Right lung (tissue), 10 donors: ENCODE measurements around the gene WBP4. TPM values are rescaled to one million over a fixed set of nuclear protein-coding genes. Genes with fewer than 3 reads are reported as not detected.
"Not testable (repeated sequence)": the region's sequence is repeated elsewhere in the genome, so short reads cannot be mapped to it uniquely, and the experiment has no call there.

Experiments used
- DNase-seq, 2 donors: peaks; one replicate each; pipeline ENCODE4 v3.0.0-alpha.2; 2013
- long read RNA-seq, 8 donors: transcript quantifications; one replicate each; lab custom pipeline, GENCODE V29; 2026
- polyA plus RNA-seq, 5 donors: library from polyadenylated mRNA; unstranded; fragments of 120-200 nt; gene quantifications; one replicate each; pipeline versions ENCODE4 v1.2.1 to v1.2.3, GENCODE V29; 2013; ENCODE audit warnings: inconsistent platforms in 1 of 5, low replicate concordance in 1 of 5; ENCODE audit not compliant: insufficient read length in 5 of 5, insufficient read depth in 1 of 5

The WBP4 gene, protein sequence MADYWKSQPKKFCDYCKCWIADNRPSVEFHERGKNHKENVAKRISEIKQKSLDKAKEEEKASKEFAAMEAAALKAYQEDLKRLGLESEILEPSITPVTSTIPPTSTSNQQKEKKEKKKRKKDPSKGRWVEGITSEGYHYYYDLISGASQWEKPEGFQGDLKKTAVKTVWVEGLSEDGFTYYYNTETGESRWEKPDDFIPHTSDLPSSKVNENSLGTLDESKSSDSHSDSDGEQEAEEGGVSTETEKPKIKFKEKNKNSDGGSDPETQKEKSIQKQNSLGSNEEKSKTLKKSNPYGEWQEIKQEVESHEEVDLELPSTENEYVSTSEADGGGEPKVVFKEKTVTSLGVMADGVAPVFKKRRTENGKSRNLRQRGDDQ
- polyA plus RNA-seq = 10 to 100 TPM; 18.5 to 26.7 (median 26.0) TPM
- long read RNA-seq, donor 1, partial matches to known transcripts = 10 of 13 reads
- long read RNA-seq, donor 1, other reads (novel, unspliced or antisense) = 0 of 13 reads
- long read RNA-seq, donor 2, transcript WBP4-201 (10 exons, 2,623 nt) = major isoform, 7 of 7 reads
- long read RNA-seq, donor 2, partial matches to known transcripts = 0 of 7 reads
- long read RNA-seq, donor 2, other reads (novel, unspliced or antisense) = 0 of 7 reads
- long read RNA-seq, donor 3, partial matches to known transcripts = 18 of 19 reads
- long read RNA-seq, donor 3, other reads (novel, unspliced or antisense) = 0 of 19 reads
- long read RNA-seq, donor 4, partial matches to known transcripts = 12 of 15 reads
- long read RNA-seq, donor 4, other reads (novel, unspliced or antisense) = 0 of 15 reads
- long read RNA-seq, donor 5, transcript WBP4-201 (10 exons, 2,623 nt) = major isoform, 6 of 24 reads
- long read RNA-seq, donor 5, partial matches to known transcripts = 18 of 24 reads
- long read RNA-seq, donor 5, other reads (novel, unspliced or antisense) = 0 of 24 reads
- long read RNA-seq, donor 6, transcript WBP4-201 (10 exons, 2,623 nt) = major isoform, 5 of 10 reads
- long read RNA-seq, donor 6, partial matches to known transcripts = 5 of 10 reads
- long read RNA-seq, donor 6, other reads (novel, unspliced or antisense) = 0 of 10 reads
- long read RNA-seq, donor 7, partial matches to known transcripts = 11 of 15 reads
- long read RNA-seq, donor 7, other reads (novel, unspliced or antisense) = 0 of 15 reads
- long read RNA-seq, donor 8, partial matches to known transcripts = 0 of 2 reads
- long read RNA-seq, donor 8, other reads (novel, unspliced or antisense) = 0 of 2 reads

DNA sequence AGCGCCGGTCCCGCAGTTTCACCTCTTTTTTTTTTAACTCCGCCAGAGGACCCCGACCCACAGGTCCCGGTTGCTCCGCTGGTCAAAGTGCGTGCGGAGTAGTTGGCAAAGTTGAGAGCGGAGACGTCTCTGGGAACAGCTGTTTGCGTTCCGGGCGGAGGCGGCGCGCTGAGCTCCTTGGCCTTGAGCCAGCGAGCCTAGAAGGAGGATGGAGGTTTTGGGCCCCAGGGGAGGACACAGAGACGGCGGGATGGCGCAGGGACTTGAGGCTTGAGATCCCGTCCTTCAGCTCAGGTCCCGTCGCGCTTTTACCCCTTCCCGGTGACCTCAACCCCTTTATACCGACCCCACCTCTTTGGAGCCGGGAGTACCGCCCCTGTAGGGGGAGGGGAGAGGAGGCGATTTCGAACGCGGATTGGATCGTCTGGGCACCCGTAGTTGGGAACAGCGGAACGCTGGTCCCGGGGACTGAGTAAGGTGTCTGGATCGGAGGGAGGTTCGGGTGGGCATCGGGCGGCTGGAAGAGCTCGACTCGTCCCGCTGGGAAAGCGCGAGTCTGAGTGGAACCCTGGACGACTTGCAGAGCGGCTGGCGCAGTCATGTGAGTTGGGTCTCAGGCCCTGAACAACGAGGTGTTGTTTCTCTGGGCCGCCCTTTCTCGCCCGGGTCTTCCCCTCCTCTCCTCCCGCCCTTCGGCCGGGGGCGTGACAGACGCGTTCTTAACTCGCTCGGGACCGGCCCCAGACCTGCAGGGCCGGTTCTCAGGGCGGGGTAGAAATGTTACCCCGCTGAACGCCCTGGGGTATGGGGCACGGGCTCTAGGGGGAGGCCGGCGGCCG, at the start of gene WBP4:
WBP4 (plus strand) TSS at position 435 of the 839 bp plus-strand sequence; CDS start at position 600, 165 bp downstream.
- DNase-seq = peak; percentile 99

DNA sequence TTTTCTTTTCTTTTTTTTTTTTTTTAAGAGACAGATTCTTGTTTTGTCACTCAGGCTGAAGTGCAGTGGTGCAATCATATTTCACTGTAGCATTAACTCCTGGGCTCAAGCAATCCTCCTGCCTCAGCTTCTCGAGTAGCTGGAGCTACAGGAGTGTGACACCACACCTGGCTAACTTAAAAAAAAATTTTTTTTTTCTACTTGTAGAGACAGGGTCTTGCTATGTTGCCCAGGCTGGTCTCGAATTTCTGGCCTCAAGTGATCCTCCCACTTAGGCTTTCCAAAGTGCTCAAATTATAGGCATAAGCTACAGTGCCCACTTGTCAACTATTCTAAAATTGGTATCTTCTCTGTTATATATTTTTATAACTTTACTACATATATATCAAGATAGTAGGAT, 48.8 kb upstream of the WBP4 start:
- DNase-seq = no peak

DNA sequence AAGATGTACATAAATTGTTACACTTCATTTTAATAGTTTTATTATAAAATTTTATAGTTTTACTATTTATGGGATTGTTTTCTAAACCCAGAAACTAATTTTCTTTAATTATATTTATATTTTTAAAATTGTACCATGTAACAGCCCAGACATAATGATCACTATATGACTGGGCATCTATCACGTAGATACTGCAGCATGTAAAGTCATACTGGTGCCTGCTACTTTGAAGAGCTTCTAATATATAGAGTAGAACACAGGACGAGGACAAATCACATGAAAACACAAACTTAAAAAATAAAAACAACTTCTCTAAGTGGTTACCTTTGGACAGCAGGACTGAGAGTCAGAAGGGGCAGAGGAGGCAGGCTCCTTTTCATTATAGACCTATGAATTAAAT, 47.5 kb upstream of the WBP4 start:
- DNase-seq = no peak

DNA sequence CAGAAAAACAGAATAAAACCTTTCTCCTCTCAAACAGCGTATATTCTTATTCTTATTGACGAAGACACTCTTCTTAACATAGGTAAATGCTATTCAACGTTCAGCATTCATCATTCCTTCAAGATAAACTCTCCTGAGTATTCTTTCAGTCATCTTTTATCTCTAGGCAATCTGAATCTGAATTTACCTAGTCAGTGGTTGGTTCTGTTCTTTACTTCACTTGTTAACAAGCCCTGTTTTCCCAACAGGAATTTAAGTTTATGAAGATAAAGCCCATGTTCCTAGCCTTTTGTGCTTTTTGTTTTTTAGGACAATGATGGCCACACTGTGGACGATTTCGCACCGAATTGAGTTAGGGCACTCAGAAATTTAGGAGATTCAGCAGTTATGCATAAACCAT, 45.4 kb upstream of the WBP4 start:
- no peak for DNase-seq

DNA sequence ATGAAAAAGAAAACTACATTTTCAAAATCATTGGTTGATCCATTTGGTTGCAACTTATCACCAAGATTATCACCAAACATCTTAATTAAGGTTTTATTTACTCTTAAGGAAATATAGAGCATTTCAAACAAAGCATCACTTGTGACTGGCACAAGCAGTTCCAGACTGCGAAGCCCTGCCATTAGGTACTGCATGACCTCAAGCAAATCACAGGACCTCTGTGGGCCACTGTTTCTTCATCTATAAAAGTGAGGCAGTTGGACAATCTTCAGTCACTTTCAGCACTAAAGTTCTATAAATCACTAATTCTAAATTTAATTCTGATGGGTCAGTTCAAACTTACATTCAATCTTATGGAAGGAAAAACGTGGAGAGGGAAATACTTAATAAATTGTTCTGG, 44.1 kb upstream of the WBP4 start:
- no peak for DNase-seq

DNA sequence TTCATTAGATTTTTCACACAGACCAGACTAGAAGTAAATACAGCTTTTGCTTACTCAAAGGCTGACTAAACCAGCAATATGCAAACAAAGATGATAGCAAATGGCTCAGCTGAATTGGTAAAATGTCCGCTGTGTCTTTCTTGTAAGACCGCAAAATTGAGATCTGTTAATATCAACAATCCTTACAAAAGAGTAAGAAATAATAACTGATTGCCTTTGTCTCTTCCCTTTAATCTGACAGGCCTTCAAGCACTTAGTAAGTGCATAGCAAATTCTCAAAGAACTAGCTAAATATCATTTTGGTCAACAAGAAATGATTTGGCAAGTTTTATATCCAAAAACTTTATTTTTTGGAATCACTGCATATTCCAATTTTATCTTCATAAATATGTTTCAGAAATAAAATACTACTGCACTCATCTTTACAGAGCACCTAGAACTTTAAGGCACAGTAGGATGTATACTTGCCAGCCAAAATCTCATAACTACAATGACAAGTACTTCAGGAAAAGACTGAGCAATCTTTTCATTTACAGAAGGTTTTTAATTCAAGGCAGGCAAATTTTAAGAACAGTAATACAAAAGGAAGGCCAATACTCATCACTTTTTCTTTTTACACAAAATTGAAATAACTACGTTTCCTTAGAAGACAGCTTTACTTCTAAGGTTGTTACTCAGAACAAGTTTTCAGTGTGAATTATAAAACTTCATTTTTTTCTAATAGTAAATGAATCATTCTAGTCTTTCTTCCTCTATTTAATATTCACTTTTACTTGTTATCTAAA, 43.3 kb upstream of the WBP4 start:
- no peak for DNase-seq

DNA sequence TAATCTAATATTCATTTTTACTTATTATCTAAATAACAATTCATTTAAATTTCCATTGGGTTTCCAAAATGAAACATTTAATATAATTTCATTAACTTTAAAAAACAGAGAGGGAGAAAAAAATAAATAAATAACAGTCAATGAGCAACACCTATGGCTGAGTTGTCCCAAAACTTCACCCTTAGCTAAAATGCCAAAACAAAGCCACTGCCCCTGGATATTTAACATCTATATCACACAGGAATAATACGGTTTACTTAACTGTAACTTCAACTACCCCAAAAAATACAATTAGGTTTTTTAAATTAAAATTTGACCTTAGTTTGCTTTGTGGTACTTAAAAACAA, 42.7 kb upstream of the WBP4 start:
- no peak for DNase-seq

DNA sequence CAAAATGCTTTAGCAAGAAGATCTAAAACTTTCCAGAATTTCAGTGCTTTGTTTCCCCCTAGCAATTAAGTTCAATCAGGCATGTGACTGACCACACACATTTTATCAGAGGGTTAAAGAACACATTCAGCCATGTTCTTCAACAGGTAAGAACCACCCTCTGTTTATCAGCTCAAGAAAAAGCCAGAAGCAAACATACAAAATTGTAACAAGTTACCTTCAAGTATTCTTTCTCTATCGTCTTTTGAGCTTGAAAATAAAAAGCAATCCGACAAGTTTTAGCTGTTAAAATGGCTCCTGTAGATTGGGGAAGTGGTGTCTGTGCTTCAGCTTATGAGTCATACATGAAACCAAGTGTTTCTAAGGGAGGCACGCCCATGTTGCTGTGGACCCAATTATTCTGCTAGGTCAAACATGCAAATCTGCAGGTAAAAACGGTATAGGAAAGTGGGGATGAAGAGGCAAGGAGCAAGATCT, 42.3 kb upstream of the WBP4 start, which contains the start of gene ELF1:
ELF1 (minus strand) TSS at position 306 of the 477 bp plus-strand sequence. CDS start 37,262 bp downstream, outside the sequence.
- peak; percentile 47 to 48 for DNase-seq

DNA sequence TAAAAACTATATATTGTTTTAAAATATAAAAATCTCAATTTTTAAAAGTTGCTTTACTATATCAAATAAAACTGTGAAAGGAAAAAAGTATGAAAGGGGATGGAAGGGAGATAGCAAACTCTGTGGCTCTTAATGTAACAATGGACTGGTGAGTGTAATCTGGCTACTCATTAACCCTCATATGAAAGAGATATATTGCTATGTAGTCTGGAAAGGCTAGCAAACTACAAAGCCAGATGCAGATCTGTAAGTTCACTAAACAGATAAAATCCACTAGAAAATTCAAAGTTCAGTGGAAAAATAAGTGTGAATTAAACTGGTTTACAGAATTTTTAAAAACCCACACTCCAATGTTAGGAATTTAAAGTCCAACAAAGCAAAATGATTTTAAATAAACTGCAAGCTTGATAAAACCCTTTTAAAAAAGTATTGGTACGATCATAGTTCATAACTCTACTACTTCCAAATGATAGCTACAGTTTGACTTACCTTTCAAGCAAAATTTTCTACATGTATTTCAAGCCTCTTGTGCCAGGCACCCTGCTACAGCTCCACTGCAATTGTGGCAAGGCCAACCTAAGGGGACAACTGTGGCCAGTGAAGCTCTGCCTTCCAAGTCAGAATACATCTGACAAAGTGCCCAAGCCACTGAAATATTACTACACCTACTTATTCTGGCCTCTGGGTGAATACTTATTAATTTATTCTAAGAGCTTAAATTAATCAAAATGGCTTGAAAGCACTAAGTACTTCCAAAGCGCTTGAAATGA, 41.5 kb upstream of the WBP4 start:
- no peak for DNase-seq

DNA sequence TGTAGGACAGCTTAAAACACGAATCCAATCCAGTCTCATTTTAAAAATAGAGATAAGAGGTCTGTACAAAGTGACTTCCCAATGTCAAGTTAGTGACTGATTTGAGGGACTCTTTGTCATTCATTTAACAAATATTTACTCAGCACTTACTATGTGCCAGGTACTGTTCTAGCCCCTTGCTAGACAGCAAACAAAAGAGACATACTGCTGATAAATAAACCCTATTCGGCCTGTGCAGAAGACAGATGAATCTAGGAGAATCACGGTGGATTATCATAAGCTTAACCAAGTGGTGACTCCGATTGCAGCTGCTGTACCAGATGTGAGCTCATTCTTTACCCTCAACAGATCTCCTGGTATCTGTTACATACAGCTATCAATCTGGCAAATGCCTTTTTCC, 35.8 kb upstream of the WBP4 start:
- no peak for DNase-seq

DNA sequence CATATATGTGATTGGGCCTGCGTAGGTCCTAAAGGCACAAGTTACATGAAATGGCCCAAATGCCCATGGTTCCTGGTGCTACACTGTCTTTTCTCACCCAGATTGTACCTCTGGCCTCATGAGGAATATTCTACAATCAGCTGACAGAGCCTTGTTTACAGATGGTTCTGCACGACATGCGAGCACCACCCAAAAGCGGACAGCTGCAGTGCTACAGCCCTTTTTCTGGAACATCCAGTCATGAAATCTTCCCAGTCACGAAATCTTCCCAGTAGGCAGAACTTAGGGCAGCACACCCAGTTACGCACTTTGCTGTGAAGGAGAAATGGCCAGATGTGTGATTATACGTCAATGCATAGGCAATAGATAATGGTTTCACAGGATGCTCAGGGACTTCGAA, 34.5 kb upstream of the WBP4 start:
- DNase-seq = no peak

DNA sequence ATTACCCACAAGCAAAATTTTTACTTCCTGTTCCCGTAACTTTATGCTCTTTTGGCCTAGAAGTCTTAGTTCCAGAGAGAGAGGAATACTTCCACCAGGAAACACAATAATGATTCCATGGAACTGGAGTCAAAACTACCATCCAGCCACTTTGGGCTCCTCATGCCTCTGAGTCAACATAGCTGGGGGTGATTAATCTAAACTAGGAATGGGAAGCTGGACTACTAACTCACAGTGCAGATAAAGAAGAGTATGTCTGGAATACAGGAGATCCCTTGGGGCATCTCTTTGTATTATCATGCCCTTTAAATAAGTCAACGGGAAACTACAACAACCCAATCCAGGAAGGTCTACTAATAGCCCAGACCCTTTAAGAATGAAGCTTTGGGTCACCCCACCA, 33.3 kb upstream of the WBP4 start:
- DNase-seq = no peak

DNA sequence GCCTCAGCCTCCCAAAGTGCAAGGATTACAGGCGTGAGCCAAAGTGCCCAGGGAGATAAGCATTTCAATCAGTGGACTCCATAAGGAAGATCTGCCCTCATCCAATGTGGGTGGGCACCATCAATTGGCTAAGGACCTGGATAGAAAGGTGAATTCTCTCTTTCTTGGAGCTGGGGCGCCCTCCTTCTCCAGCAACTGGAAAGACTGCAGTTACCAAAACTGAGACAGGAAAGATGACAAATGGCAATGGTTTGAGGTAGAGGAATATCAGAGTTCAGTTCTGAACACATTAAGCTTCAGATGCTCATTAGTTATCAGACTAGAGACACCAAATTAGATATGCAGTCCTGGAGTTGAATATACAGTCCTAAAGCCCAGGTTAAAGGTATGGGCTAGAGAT, 31.7 kb upstream of the WBP4 start:
- DNase-seq = no peak

DNA sequence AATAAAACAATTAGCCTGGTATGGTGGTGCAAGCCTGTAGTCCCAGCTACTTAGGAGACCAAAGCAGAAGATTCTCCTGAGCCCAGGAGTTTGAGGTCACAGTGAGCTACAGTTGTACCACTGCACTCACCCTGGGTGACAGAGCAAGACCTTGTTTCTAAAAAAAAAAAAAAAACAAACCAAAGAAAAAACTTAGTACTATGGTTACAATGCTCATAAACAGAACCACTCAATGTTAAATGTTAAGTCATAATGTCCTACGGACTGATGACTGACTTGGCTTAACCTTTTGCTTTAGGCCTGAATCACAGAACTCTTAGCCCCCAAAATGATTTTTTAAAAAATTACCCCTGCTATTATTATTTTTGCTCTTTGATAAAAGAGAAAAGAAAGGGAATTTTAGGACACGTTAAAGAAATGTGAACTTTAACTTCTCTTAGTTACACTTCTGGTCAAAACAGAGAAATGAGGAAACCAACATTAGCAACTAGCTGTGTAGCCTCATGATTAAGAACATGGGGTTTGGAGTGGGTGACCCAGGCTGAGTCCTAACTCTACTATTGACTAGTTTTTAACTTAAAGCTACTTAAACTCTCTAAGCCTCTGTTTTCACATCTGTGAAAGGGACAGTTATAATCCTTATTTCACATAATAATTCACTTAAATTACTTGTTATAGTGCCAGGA, 28.5 kb upstream of the WBP4 start:
- DNase-seq = no peak

DNA sequence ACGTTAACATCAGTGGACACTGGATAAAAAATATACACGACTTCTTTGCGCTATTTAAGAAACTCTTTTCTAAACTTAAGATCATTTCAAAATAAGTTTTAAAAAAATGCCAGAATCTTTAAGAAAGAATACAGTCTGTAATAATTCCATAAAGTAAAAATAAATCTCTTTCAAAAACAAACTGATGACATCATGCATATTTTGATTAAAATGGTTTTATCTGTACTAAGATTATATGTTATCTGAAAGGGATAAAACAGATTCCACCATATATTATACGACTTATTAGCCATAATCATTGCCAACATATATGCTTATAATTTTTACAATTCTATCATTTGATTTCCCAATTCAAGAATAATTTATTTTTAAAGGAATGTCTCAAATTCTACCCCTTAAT, 26.9 kb upstream of the WBP4 start:
- no peak for DNase-seq

DNA sequence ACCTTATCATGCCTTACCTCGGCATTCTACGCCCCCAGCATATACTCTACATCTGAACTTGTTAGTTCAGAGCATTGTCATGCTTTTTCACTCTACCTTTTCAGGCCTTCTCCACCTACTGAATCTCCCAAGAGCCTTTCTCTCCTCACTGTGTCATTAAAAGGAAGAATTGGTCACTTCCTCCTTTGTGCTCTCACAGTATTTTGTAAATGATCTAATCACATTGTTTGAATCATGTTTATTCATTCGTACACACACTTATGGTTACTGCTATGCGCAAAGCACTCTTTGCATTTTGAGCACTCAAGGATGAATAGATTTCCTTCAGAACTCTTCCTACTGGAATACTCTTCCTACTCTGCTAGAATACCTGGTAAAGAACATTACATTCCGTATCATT, 26.4 kb upstream of the WBP4 start:
- no peak for DNase-seq

DNA sequence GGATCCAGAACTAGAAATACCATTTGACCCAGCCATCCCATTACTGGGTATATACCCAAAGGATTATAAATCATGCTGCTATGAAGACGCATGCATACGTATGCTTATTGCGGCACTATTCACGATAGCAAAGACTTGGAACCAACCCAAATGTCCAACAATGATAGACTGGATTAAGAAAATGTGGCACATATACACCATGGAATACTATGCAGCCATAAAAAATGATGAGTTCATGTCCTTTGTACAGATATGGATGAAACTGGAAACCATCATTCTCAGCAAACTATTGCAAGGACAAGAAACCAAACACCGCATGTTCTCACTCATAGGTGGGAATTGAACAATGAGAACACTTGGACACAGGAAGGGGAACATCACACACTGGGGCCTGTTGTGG, 24.8 kb upstream of the WBP4 start:
- not testable (repeated sequence) for DNase-seq

DNA sequence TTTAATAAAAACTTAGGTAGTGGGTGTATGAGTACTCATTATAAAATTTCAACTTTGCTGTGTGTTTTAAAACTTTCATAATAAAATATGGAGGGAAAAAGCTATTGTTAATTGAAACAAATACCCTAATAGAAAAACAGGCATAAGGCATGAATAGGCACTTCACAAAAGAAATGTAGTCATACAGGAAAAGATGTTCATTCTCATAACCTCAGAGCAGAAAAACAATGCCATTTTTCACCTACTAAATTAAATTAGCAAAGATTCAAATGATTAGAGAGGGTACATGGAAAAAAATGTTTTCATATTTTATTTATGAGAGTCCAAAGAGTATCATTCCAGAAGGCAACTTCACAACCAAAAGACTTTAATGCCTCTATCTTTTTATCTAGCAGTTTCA, 21.6 kb upstream of the WBP4 start:
- no peak for DNase-seq
